COR-L47 (cell line): Measurements from ENCODE around the gene MRPL52.
A peak's percentile ranks its signal among the peaks of the same experiment; 100 is the strongest.
"Not testable (repeated sequence)": the region's sequence is repeated elsewhere in the genome, so short reads cannot be mapped to it uniquely, and the experiment has no call there.

Experiments
- DNase-seq: peaks from one replicate; lab custom pipeline; 2025; lab: John Stamatoyannopoulos, UW

MRPL52 gene

GRCh38 chr14:22854963-22855724, 25.5 kb downstream of the MRPL52 start:
- no peak for DNase-seq

GRCh38 chr14:22856428-22856827, 26.7 kb downstream of the MRPL52 start:
- no peak for DNase-seq

DNA sequence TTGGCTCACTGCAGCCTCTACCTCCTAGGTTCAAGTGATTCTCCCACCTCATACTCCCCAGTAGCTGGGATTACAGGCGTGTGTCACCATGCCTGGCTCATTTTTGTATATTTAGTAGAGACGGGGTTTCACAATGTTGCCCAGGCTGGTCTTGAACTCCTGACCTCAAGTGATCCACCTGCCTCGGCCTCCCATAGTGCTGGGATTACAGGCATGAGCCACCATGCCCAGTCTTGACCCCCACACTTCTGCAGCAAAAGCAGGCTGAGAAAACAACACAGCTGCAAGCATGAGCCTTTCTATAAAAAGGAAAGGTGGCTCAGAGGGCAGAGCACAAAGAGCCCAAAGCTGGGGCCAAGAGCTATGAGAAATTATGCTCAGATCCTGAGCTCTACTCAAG, 30.7 kb downstream of the MRPL52 start:
- not testable (repeated sequence) for DNase-seq

- DNase-seq: no peak
These were observed 32.0 kb downstream of the MRPL52 start for GRCh38 chr14:22861651-22862050.

DNA sequence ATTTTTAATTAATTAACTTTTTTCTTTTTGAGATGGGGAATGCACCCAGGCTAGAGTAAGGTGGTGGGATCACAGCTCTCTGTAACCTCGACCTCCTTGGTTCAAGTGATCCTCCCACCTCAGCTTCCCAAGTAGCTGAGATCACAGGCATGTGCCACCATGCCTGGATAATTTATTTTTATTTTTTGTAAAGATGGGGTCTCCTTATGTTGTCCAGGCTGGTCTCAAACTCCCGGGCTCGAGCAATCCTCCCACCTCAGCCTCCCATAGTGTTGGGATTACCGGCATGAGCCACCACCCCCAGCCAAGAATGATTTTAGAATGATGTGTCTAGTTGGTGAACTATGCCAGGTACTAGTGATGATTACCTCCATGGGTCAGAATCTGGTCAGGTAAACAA, 35.3 kb downstream of the MRPL52 start:
- DNase-seq: no peak

GRCh38 chr14:22865424-22866405, 36.0 kb downstream of the MRPL52 start:
- DNase-seq: no peak

DNA sequence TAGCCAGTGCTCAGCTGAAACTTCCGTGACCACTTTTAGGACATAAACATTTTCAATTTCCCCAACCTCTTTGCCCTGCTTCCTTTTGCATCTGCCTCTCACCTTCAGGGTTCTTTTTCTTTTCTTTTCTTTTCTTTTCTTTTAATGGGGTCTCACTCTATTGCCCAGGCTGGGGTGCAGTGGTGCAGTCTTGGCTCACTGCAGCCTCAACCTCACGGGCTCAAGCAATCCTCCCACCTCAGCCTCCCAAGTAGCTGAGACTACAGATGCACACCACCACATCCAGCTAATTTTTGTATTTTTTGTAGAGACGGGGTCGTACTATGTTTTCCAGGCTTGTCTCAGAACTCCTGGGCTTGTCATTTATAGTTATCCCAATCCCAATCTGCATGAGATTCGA, 37.2 kb downstream of the MRPL52 start:
- DNase-seq: no peak

GRCh38 chr14:22870811-22871223, 41.1 kb downstream of the MRPL52 start:
- DNase-seq: no peak

DNA sequence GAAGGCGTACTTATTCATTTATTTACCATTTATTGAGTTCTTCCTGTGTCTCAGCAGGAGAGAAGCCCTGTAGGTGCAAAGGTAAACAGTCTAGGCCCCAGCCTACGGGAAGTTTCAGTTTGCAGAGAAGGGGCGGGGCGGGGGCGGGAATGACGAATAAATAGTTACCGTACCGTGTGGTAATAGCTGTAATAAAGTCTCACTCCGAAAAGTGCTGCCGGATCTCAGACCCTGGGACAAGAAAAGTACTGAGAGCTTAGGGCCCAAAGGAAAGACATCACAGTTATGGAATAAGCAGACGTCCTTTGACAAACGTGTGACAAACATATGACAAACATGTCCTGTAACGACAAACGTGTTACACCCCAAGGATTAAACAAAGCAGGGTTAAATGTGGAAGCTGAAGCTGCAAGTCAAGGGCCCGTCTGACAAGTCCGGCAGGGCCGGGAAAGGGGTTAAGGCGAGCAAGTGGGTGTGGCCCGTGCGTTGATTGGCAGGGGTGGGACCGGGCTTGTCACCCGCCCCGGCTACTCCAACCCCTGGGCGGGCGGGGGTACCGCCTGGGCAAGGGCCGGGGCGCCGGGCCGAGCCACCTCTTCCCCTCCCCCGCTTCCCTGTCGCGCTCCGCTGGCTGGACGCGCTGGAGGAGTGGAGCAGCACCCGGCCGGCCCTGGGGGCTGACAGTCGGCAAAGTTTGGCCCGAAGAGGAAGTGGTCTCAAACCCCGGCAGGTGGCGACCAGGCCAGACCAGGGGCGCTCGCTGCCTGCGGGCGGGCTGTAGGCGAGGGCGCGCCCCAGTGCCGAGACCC, 41.7 kb downstream of the MRPL52 start, which contains the start of gene LRP10:
Gene LRP10, plus strand, starts transcription at position 517 of the 809 bp plus-strand sequence. CDS start 564 bp downstream, outside the sequence.
- DNase-seq: peak; percentile 51

GRCh38 chr14:22872033-22872832, 42.5 kb downstream of the MRPL52 start:
- DNase-seq: peak; percentile 65

DNA sequence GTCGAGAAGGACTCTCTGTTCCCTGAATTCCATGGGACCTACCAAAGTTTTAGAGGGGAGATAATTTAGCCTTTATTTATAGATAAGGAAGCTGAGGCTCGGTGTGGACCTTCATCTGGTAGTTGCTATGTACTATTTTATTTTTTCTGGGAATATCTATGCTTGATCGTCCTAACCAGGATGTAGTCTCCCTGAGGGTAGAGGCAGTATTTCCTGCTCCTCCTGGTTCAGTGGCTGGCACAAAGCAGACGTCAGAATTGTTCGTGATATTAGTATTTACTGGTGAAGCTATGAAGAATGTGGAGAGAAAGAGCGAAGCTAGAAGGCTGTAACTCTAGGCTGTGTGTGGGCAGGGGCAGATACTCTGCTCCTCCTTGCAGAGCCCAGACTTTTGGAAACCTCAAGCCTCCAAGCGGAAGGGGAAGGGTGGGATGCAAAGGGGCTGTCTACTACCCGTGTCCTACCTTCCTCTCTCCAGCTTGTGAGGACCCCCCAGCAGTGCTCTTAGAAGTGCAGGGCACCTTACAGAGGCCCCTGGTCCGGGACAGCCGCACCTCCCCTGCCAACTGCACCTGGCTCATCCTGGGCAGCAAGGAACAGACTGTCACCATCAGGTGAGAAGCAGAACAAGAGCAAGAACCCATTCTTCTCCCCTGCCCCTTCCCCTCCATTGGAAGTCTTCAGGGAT, 43.3 kb downstream of the MRPL52 start:
- DNase-seq: no peak

DNA sequence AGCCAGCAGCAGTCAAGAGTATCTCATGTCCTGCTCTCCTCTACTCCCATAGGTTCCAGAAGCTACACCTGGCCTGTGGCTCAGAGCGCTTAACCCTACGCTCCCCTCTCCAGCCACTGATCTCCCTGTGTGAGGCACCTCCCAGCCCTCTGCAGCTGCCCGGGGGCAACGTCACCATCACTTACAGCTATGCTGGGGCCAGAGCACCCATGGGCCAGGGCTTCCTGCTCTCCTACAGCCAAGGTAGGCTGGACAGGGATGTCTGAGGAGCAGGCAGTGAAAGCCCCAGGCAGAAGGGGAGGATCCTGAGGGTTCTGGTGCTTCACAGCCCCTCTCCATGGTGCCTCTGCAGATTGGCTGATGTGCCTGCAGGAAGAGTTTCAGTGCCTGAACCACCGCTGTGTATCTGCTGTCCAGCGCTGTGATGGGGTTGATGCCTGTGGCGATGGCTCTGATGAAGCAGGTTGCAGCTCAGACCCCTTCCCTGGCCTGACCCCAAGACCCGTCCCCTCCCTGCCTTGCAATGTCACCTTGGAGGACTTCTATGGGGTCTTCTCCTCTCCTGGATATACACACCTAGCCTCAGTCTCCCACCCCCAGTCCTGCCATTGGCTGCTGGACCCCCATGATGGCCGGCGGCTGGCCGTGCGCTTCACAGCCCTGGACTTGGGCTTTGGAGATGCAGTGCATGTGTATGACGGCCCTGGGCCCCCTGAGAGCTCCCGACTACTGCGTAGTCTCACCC, 45.5 kb downstream of the MRPL52 start:
- DNase-seq: no peak

- DNase-seq: no peak
These were observed 46.1 kb downstream of the MRPL52 start for GRCh38 chr14:22875748-22876319.

- DNase-seq: no peak
These were observed 47.4 kb downstream of the MRPL52 start for GRCh38 chr14:22877000-22877501.

DNA sequence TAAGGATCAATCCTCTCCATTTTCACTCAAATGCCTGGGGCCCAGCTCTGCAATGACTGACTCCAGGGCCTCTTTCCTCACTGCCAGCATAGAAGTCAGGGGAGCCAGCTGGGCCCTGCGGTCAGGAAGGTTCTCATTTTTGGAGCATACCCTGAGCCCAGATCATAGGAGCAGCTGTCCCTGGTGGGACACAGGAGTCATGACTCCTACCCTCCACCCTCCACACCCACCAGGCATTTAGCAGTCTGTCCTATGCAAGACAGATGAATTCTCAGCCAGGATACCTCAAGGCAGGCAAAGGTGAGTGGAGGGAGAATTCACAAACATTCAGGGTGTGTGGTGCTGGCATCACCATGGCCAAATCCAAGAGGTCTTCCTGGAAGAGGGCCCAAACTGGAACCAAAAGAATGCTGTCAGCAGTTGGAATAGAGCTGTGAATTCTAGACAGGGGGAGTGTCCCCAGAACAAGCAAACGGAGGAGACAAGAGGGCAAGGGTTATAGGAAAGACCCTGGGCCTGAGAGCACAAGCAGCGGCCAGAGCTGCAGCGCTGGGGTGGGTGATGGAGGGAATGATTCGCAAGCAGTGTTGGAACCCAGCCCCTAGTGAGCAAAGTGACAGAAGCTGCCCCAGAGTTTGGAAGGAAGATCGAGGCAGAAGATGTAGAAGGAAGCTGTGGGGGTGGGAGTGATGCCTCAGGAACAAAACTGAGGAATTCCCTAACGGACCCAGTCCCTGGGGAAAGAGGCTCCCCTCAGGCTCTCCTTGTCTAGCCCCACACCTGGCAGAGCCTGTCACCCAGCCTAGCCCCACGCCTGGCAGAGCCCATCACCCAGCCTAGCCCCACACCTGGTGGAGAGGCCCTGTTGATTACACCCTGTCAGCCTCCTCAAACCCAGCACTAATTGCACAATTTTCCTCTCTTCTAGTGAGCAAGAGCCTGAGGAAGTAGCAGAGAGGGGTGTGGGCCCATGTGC, 48.9 kb downstream of the MRPL52 start:
- DNase-seq: no peak

DNA sequence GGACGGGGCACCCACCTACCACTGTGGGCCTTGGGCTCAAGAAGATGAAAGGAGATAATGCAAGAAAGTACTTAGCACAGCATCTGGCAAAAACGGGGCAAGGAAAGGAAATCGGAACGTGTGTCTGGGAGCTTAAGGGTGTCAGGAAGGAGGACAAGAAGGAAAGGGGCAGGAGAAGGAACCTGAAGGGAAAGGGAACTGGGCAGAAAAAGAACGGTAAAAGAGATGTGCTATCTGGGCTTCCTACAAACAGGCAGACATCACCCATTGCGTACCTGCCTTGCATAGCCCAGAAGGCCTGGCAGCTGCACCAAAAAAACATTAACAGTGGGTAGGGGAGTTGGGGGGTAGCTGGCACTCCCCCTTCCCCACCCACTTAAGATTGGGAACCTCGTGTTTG, 52.4 kb downstream of the MRPL52 start:
- DNase-seq: no peak

DNA sequence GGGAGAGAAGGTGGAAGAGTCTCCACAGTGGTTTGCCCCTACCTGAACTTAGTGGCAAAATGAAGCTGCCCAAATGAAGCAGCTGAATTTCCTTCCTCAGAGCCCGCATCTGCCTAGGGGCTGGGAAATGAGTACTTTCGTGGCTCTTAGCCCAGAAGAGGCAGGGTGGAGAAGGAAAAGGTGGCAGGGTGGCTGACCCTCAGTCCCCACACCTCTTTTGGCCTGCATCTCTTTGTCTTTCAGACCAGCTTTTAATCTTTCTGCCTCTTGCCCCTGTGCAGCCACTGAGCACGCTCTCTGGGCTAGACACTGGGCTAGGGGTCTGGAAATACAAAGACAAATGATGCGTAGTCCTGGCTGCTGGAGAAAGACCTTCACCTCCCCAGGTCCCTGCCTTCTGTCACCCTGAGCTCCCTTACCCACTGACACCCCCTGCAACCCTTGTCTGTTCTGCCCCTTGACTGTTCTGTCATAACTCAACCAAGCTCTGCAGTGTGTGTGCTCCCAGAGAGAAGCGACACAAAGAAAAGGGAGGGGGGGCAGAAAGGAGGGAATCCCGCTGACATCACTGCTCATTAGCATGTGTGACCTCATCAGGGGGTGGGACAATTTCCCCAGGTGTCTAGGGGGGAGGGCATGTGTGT, 53.0 kb downstream of the MRPL52 start:
- peak; percentile 83 for DNase-seq
